Ovary (tissue), 3 donors: ENCODE results near the gene WDR38.

Experiments
- EP300 ChIP-seq: sonication (generic); formaldehyde crosslinking; IDR thresholded peaks from one replicate; pipeline ENCODE4 v1.6.1; 2017; ENCODE audit warnings: antibody characterized with exemption
- POLR2A ChIP-seq: fragments of 450-650 bp; IDR thresholded peaks from one replicate; pipeline ENCODE4 v1.6.1; 2017; ENCODE audit warnings: antibody characterized with exemption, mild to moderate bottlenecking, moderate library complexity
- TF ChIP-seq, protein P1 (sequence below), 3 donors: fragments of 450-650 bp in 2 of 3; fragments of 200-600 bp in 1 of 3; IDR thresholded peaks; one replicate each; pipeline versions ENCODE4 v1.5.1 to v1.8.0; 2016 to 2022; ENCODE audit warnings: antibody characterized with exemption in 3 of 3, mild to moderate bottlenecking in 1 of 3
- donor health status: DM: no; HTN: no; CAD: no.

DNA sequence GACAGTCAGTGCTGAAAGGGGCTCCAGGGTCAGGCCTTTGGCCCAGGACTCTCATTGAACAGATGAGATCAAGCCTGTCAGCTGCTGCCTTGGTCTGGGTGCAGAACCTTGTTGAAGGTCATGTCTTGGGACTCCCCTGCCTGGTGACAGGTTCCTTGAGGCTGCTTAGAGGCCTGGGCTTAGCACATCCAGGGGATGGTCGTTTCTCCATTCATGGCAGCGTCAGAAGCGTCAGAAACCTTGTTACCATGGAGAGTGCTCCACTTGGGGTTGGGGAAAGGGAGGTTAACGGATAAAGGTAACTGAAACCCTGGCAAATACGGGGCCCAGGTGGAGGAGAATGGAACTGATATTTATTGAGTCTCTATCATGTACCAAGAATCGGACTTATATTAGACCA lies 17.5 kb downstream of the WDR38 start:
- TF ChIP-seq, protein P1, sequence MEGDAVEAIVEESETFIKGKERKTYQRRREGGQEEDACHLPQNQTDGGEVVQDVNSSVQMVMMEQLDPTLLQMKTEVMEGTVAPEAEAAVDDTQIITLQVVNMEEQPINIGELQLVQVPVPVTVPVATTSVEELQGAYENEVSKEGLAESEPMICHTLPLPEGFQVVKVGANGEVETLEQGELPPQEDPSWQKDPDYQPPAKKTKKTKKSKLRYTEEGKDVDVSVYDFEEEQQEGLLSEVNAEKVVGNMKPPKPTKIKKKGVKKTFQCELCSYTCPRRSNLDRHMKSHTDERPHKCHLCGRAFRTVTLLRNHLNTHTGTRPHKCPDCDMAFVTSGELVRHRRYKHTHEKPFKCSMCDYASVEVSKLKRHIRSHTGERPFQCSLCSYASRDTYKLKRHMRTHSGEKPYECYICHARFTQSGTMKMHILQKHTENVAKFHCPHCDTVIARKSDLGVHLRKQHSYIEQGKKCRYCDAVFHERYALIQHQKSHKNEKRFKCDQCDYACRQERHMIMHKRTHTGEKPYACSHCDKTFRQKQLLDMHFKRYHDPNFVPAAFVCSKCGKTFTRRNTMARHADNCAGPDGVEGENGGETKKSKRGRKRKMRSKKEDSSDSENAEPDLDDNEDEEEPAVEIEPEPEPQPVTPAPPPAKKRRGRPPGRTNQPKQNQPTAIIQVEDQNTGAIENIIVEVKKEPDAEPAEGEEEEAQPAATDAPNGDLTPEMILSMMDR (IDR thresholded peaks at IDR 0.05), result no peak
- TF ChIP-seq POLR2A (no peak), EP300 (no peak)
